SK-N-SH (cell line): ENCODE measurements around the gene C21orf91.

Source experiments
- CHD2 ChIP-seq: fragments of 150-350 bp; IDR thresholded peaks from 2 replicates; pipeline ENCODE4 v1.6.1; 2018; ENCODE audit warnings: low read length; ENCODE audit not compliant: partially characterized antibody
- EP300 ChIP-seq, 2 experiments: IDR thresholded peaks; 2 replicates each; pipeline versions ENCODE4 v1.4.0 to v1.6.1; 2012; ENCODE audit warnings: borderline replicate concordance in 1 of 2, low read depth in 1 of 2, low read length in 1 of 2
- FOXJ3 ChIP-seq: sonication (generic); formaldehyde crosslinking; IDR thresholded peaks from 2 replicates; pipeline ENCODE4 v1.5.1; 2020; ENCODE audit warnings: mild to moderate bottlenecking, missing genetic modification reagents
- FOXM1 ChIP-seq: IDR thresholded peaks from 2 replicates; pipeline ENCODE4 v1.4.0; 2012; ENCODE audit warnings: low read depth, mild to moderate bottlenecking
- JUND ChIP-seq: IDR thresholded peaks from 2 replicates; pipeline ENCODE4 v1.4.0; 2012
- NRF1 ChIP-seq: IDR thresholded peaks from 2 replicates; pipeline ENCODE4 v1.6.1; 2012; ENCODE audit warnings: low read depth, mild to moderate bottlenecking, low read length
- POLR2AphosphoS5 ChIP-seq: IDR thresholded peaks from 2 replicates; pipeline ENCODE4 v1.6.1; 2012; ENCODE audit warnings: low read depth, low read length
- RAD21 ChIP-seq: IDR thresholded peaks from 2 replicates; pipeline ENCODE4 v1.6.1; 2012; ENCODE audit warnings: mild to moderate bottlenecking, low read length
- TAF1 ChIP-seq: IDR thresholded peaks from 2 replicates; pipeline ENCODE4 v1.6.1; 2012; ENCODE audit warnings: low read depth, mild to moderate bottlenecking, low read length, moderate library complexity, borderline replicate concordance
- YY1 ChIP-seq: IDR thresholded peaks from 2 replicates; pipeline ENCODE4 v1.4.0; 2012; ENCODE audit warnings: low read depth, mild to moderate bottlenecking
- TF ChIP-seq, protein P1 (sequence below): fragments of 200-600 bp; sonication (generic); IDR thresholded peaks from 2 replicates; pipeline ENCODE4 v1.6.1; 2017; ENCODE audit warnings: antibody characterized with exemption, mild to moderate bottlenecking, moderate library complexity
- TF ChIP-seq, protein P2 (sequence below): IDR thresholded peaks from 2 replicates; pipeline ENCODE4 v1.6.1; 2012; ENCODE audit warnings: mild to moderate bottlenecking, low read depth, low read length, moderate library complexity
- TF ChIP-seq, protein P3 (sequence below): IDR thresholded peaks from 2 replicates; pipeline ENCODE4 v1.4.0; 2012; ENCODE audit warnings: low read depth, borderline replicate concordance

DNA sequence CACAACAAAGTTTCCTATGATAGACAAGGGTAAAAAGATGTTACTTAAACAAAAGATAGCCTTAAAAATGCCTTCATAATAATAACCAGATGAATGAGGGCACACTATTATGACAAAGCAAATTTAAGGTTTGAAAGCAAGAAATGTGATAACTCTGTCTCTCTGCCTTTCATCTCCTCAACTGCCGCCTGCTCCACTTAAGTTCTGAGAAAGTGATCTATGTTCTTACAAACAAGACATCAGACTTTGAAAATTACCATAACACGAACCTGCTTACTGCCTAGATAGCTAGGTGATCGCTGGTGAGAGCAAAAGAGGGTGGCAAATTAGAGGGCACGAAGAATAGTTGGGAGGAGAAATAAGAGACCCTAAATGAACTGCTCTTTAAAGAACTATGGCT is 13.2 kb downstream of the C21orf91 start:
- TF ChIP-seq, protein P1, sequence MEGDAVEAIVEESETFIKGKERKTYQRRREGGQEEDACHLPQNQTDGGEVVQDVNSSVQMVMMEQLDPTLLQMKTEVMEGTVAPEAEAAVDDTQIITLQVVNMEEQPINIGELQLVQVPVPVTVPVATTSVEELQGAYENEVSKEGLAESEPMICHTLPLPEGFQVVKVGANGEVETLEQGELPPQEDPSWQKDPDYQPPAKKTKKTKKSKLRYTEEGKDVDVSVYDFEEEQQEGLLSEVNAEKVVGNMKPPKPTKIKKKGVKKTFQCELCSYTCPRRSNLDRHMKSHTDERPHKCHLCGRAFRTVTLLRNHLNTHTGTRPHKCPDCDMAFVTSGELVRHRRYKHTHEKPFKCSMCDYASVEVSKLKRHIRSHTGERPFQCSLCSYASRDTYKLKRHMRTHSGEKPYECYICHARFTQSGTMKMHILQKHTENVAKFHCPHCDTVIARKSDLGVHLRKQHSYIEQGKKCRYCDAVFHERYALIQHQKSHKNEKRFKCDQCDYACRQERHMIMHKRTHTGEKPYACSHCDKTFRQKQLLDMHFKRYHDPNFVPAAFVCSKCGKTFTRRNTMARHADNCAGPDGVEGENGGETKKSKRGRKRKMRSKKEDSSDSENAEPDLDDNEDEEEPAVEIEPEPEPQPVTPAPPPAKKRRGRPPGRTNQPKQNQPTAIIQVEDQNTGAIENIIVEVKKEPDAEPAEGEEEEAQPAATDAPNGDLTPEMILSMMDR, result no peak
- TF ChIP-seq NRF1, result no peak
- no peak for TF ChIP-seq POLR2AphosphoS5
- no peak for TF ChIP-seq TAF1
- TF ChIP-seq, protein P2, sequence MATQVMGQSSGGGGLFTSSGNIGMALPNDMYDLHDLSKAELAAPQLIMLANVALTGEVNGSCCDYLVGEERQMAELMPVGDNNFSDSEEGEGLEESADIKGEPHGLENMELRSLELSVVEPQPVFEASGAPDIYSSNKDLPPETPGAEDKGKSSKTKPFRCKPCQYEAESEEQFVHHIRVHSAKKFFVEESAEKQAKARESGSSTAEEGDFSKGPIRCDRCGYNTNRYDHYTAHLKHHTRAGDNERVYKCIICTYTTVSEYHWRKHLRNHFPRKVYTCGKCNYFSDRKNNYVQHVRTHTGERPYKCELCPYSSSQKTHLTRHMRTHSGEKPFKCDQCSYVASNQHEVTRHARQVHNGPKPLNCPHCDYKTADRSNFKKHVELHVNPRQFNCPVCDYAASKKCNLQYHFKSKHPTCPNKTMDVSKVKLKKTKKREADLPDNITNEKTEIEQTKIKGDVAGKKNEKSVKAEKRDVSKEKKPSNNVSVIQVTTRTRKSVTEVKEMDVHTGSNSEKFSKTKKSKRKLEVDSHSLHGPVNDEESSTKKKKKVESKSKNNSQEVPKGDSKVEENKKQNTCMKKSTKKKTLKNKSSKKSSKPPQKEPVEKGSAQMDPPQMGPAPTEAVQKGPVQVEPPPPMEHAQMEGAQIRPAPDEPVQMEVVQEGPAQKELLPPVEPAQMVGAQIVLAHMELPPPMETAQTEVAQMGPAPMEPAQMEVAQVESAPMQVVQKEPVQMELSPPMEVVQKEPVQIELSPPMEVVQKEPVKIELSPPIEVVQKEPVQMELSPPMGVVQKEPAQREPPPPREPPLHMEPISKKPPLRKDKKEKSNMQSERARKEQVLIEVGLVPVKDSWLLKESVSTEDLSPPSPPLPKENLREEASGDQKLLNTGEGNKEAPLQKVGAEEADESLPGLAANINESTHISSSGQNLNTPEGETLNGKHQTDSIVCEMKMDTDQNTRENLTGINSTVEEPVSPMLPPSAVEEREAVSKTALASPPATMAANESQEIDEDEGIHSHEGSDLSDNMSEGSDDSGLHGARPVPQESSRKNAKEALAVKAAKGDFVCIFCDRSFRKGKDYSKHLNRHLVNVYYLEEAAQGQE, result no peak
- no peak for TF ChIP-seq JUND
- TF ChIP-seq FOXJ3 (CRISPR knock-in tag), result no peak
- TF ChIP-seq EP300 (IDR thresholded peaks at IDR 0.05; ENCODE audit: borderline replicate concordance in 1 of 2, low read depth in 1 of 2, low read length in 1 of 2), result no peak
- TF ChIP-seq RAD21, result no peak
- TF ChIP-seq CHD2, result no peak
- no peak for TF ChIP-seq FOXM1
- TF ChIP-seq YY1, result no peak
- TF ChIP-seq, protein P3, sequence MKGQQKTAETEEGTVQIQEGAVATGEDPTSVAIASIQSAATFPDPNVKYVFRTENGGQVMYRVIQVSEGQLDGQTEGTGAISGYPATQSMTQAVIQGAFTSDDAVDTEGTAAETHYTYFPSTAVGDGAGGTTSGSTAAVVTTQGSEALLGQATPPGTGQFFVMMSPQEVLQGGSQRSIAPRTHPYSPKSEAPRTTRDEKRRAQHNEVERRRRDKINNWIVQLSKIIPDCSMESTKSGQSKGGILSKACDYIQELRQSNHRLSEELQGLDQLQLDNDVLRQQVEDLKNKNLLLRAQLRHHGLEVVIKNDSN, result no peak
